Stimulated activated CD4-positive, alpha-beta T cell treated with anti-CD3 and anti-CD28 coated beads, TNF-alpha, amount 100 ng/mL, for 4 hours (primary cell): ENCODE measurements around the gene ABCC9.

Experiments used
- DNase-seq, 3 experiments: peaks; one replicate each; pipeline ENCODE4 v3.0.0-alpha.2; 2020; ENCODE audit warnings: low read depth in 3 of 3

The ABCC9 gene

GRCh38 chr12:21940549-21941505 is at the start of gene ABCC9:
ABCC9 (minus strand) TSS chr12:21941426; CDS start chr12:21936674, 4,752 bp downstream.
- DNase-seq, result no peak

GRCh38 chr12:21989819-21990412 is 48.7 kb upstream of the ABCC9 start:
- no peak for DNase-seq

GRCh38 chr12:21988619-21989018 is 47.4 kb upstream of the ABCC9 start:
- no peak for DNase-seq

GRCh38 chr12:21987755-21988154 is 46.5 kb upstream of the ABCC9 start:
- DNase-seq, result no peak

- no peak for DNase-seq
Observed at GRCh38 chr12:21985155-21985554, 43.9 kb upstream of the ABCC9 start.

GRCh38 chr12:21984375-21984774 is 43.1 kb upstream of the ABCC9 start:
- DNase-seq, result no peak

GRCh38 chr12:21983095-21983494 is 41.9 kb upstream of the ABCC9 start:
- DNase-seq, result no peak

- no peak for DNase-seq
Observed at GRCh38 chr12:21980544-21980943, 39.3 kb upstream of the ABCC9 start.

- DNase-seq, result no peak
Observed at GRCh38 chr12:21975293-21975692, 34.1 kb upstream of the ABCC9 start.

GRCh38 chr12:21973221-21973620 is 32.0 kb upstream of the ABCC9 start:
- DNase-seq, result no peak

- no peak for DNase-seq
Observed at GRCh38 chr12:21972055-21972454, 30.8 kb upstream of the ABCC9 start.

- DNase-seq, result no peak
Observed at GRCh38 chr12:21971344-21971743, 30.1 kb upstream of the ABCC9 start.

- DNase-seq, result no peak
Observed at GRCh38 chr12:21962821-21963220, 21.6 kb upstream of the ABCC9 start.

GRCh38 chr12:21962236-21962635 is 21.0 kb upstream of the ABCC9 start:
- DNase-seq, result no peak

GRCh38 chr12:21950649-21951048 is 9.4 kb upstream of the ABCC9 start:
- DNase-seq, result no peak

GRCh38 chr12:21949036-21949435 is 7.8 kb upstream of the ABCC9 start:
- no peak for DNase-seq

- no peak for DNase-seq
Observed at GRCh38 chr12:21946983-21947382, 5.8 kb upstream of the ABCC9 start.

- no peak for DNase-seq
Observed at GRCh38 chr12:21945002-21945401, 3.8 kb upstream of the ABCC9 start.

GRCh38 chr12:21942377-21942703 is 1.1 kb upstream of the ABCC9 start:
- no peak for DNase-seq

GRCh38 chr12:21941506-21942376 is 515 bp upstream of the ABCC9 start:
- DNase-seq, result no peak

- DNase-seq, result no peak
Observed at GRCh38 chr12:21939435-21939834, 1.8 kb downstream of the ABCC9 start.

- DNase-seq, result no peak
Observed at GRCh38 chr12:21938879-21939278, 2.3 kb downstream of the ABCC9 start.
